Endothelial cell of umbilical vein (primary cell): ENCODE data around the gene TSHZ1. TPM values are rescaled to one million over a fixed set of nuclear protein-coding genes. Genes with fewer than 3 reads are reported as not detected.

Experiments
- BruUV-seq: library from RNA; stranded (reverse); fragments of 400-500 nt; replicated peaks from 2 replicates; lab custom pipeline; 2021; lab: Mats Ljungman, UMichigan
- CTCF ChIA-PET: fragments of 300-600, 350-600 bp; sonication (Branson Sonifier 250); formaldehyde crosslinking; loops from one replicate; lab custom pipeline; 2021; ENCODE audit warnings: antibody characterized with exemption, inconsistent platforms; lab: Charles Lee
- POLR2A ChIA-PET: fragments of 300-600, 350-600 bp; sonication (Branson Sonifier 250); formaldehyde crosslinking; loops from one replicate; lab custom pipeline; 2021; ENCODE audit warnings: antibody characterized with exemption, inconsistent platforms; lab: Charles Lee
- DNase-seq: peaks from one replicate; pipeline ENCODE4 v3.0.0-alpha.2; 2011; ENCODE audit warnings: low read depth, low spot score
- FAIRE-seq: peaks from 2 replicates; lab custom pipeline; 2011; peaks lifted over from hg19 to GRCh38; lab: Jason Lieb, UNC
- H2AFZ ChIP-seq: 2 replicates; pipeline ENCODE4 v1.6.0; 2012; ENCODE audit warnings: low read depth, low read length, control low read depth, inconsistent platforms
- H3K27ac ChIP-seq: 2 replicates; pipeline ENCODE4 v1.5.1; 2011; ENCODE audit warnings: low read depth, mild to moderate bottlenecking, control low read depth, low read length, moderate library complexity; ENCODE audit not compliant: insufficient read depth
- H3K27me3 ChIP-seq, 2 experiments: 2 replicates each; pipeline versions ENCODE4 v1.6.0 to v1.6.1; 2011; ENCODE audit warnings: low read length in 2 of 2, mixed read lengths in 1 of 2; ENCODE audit not compliant: control insufficient read depth in 2 of 2, insufficient read depth in 2 of 2
- H3K36me3 ChIP-seq, 2 experiments: 2 replicates in 1 of 2; 3 replicates in 1 of 2; pipeline ENCODE4 v1.5.1; 2011; ENCODE audit warnings: low read length in 2 of 2, mild to moderate bottlenecking in 1 of 2, moderate library complexity in 1 of 2; ENCODE audit not compliant: control insufficient read depth in 2 of 2, insufficient read depth in 2 of 2; ENCODE audit errors: extremely low read depth in 1 of 2
- H3K4me1 ChIP-seq: 3 replicates; pipeline ENCODE4 v1.5.1; 2011; ENCODE audit warnings: mild to moderate bottlenecking, low read length; ENCODE audit not compliant: control insufficient read depth, insufficient read depth; ENCODE audit errors: extremely low read depth
- H3K4me2 ChIP-seq: 2 replicates; pipeline ENCODE4 v1.6.1; 2011; ENCODE audit warnings: low read length, control low read depth, mixed read lengths; ENCODE audit not compliant: insufficient read depth
- H3K4me3 ChIP-seq, 3 experiments: fragments of 200-600 bp in 1 of 3; sonication (generic), shearing (Covaris generic) in 1 of 3; replicated peaks in 1 of 3; 2 replicates each; pipeline ENCODE4 v1.5.1; 2011 to 2016; ENCODE audit warnings: control low read depth in 3 of 3, low read length in 3 of 3, mild to moderate bottlenecking in 2 of 3, inconsistent platforms in 1 of 3, low read depth in 1 of 3, moderate library complexity in 1 of 3; ENCODE audit not compliant: insufficient read depth in 1 of 3
- H3K79me2 ChIP-seq: 2 replicates; pipeline ENCODE4 v1.6.0; 2012; ENCODE audit warnings: low read length, inconsistent platforms; ENCODE audit not compliant: control insufficient read depth, insufficient read depth
- H3K9ac ChIP-seq: replicated peaks from 2 replicates; pipeline ENCODE3; 2011; ENCODE audit warnings: low read length, control low read depth; ENCODE audit not compliant: insufficient read depth; ENCODE audit errors: extremely low read depth
- H3K9me1 ChIP-seq: replicated peaks from 3 replicates; pipeline ENCODE4 v1.6.0; 2011; ENCODE audit warnings: mild to moderate bottlenecking, low read length; ENCODE audit not compliant: control insufficient read depth, insufficient read depth; ENCODE audit errors: extremely low read depth
- H3K9me3 ChIP-seq: replicated peaks from 2 replicates; pipeline ENCODE4 v1.5.1; 2012; ENCODE audit warnings: low read length, inconsistent platforms; ENCODE audit not compliant: control insufficient read depth, insufficient read depth
- H4K20me1 ChIP-seq: replicated peaks from 2 replicates; pipeline ENCODE3; 2011; ENCODE audit warnings: mild to moderate bottlenecking, low read length; ENCODE audit not compliant: control insufficient read depth, insufficient read depth; ENCODE audit errors: extremely low read depth
- CTCF ChIP-seq, 2 donors: IDR thresholded peaks; 1 replicate in 1 of 2; 2 replicates in 1 of 2; pipeline ENCODE4 v1.5.1; 2011; ENCODE audit warnings: low read length in 2 of 2, mild to moderate bottlenecking in 2 of 2, moderate library complexity in 2 of 2, control low read depth in 1 of 2, inconsistent platforms in 1 of 2, low read depth in 1 of 2; ENCODE audit not compliant: insufficient read depth in 1 of 2; ENCODE audit errors: extremely low read depth in 1 of 2
- EZH2 ChIP-seq: IDR thresholded peaks from 2 replicates; pipeline ENCODE4 v1.6.1; 2012; ENCODE audit warnings: borderline replicate concordance, low read depth, mild to moderate bottlenecking, moderate library complexity, low read length, inconsistent platforms; ENCODE audit not compliant: severe bottlenecking
- FOS ChIP-seq: IDR thresholded peaks from 2 replicates; pipeline ENCODE4 v1.6.1; 2011; ENCODE audit warnings: mild to moderate bottlenecking, low read length, moderate library complexity, borderline replicate concordance; ENCODE audit not compliant: insufficient read depth
- GATA2 ChIP-seq: IDR thresholded peaks from 2 replicates; pipeline ENCODE4 v1.7.0; 2011; ENCODE audit warnings: low read depth, mild to moderate bottlenecking, moderate library complexity, mixed read lengths, low read length; ENCODE audit not compliant: insufficient read length, insufficient read depth
- JUN ChIP-seq: IDR thresholded peaks from 2 replicates; pipeline ENCODE4 v1.6.1; 2011; ENCODE audit warnings: borderline replicate concordance, low read depth; ENCODE audit not compliant: insufficient read length, insufficient read depth
- MAX ChIP-seq: IDR thresholded peaks from 2 replicates; pipeline ENCODE4 v1.6.1; 2011; ENCODE audit not compliant: insufficient read depth, insufficient read length
- MYC ChIP-seq: IDR thresholded peaks from one replicate; pipeline ENCODE4 v1.6.1; 2011; ENCODE audit warnings: mild to moderate bottlenecking, low read depth, low read length
- POLR2A ChIP-seq: IDR thresholded peaks from 2 replicates; pipeline ENCODE4 v1.6.1; 2012; ENCODE audit warnings: low read depth, mild to moderate bottlenecking, control low read depth, low read length
- POLR2AphosphoS5 ChIP-seq: IDR thresholded peaks from 2 replicates; pipeline ENCODE4 v1.6.1; 2012; ENCODE audit warnings: low read depth, mild to moderate bottlenecking, control low read depth, low read length, moderate library complexity; ENCODE audit not compliant: insufficient read depth
- dilution Hi-C: fragments of 300-500 bp; cut with MboI; formaldehyde crosslinking; loops from one replicate; pipeline ENCODE4 v1.15.0; 2019; ENCODE audit warnings: low sequenced_read_pairs; ENCODE audit not compliant: extremely low pct_ligation_motif_present
- intact Hi-C: fragments of 100-400 bp; cut with micrococcal nuclease; formaldehyde crosslinking; loops from one replicate; pipeline ENCODE4 v1.10.0; 2022
- polyA plus RNA-seq, 4 experiments: library from polyadenylated mRNA; depleted of rRNA in 3 of 4; stranded (reverse) in 3 of 4; unstranded in 1 of 4; fragments of >200 nt; gene quantifications; 2 replicates each; pipeline versions ENCODE4 v1.2.1 to v1.2.3, GENCODE V29; 2011 to 2012; ENCODE audit warnings: missing spikeins in 1 of 4
- total RNA-seq: library from RNA; stranded (reverse); gene quantifications from 2 replicates; pipeline ENCODE4 v1.2.3, GENCODE V29; 2021

Gene TSHZ1
- total and polyA plus RNA-seq, 2 donors (not counting 3 experiments of a cell fraction or from before 2014, with no cell fraction given), result 4.2 to 10.2 TPM

DNA sequence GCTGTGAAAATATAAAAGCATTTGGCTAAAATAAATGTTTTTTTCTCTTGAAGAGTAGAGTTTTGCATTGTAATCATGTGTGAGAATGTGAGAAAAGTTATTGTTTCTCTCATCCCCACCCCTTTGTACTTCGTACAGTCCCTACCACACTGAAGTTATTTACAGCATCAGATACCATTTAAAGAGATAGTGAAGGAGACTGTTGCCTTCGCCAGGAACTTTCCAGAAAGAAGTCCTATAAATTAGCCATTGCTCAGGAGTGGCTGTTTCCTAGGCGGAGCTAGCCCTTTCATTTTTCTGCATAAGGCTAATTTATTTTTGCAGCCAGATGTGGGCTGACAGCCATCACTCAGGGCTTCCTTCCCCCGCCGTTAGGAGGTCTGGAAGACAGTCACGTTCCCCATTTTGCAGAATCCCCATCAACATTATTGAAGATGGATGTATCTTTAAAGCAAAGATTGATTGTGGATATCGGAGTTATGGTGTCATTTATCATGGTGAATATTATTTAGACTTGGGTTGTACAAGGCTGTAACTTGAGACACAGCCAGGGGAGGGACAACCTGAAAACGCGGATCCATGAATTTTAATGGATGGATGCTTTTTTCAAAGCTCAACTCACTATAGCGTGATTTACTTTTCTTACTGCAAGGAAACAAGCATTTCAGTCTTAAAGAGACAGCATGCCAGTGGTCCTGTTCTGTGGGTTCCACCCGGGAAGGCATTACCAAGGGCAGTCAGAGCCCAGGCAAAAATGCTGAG is 17.1 kb downstream of the TSHZ1 start:
- Histone ChIP-seq H3K9ac (no peak overlapping the region), H3K36me3 (peaks cover 0 to 3% of the 10 kb centered on the region in 2 experiments), H3K4me3 (no peak overlapping the region), H3K4me1 (peaks cover 47% of the 10 kb centered on the region), H3K79me2 (peaks cover 16% of the 10 kb centered on the region), H3K9me3 (no peaks in the 10 kb centered on the region), H3K27me3 (no peaks in the 10 kb centered on the region), H3K9me1 (no peaks in the 10 kb centered on the region), H2AFZ (no peak overlapping the region), H4K20me1 (no peaks in the 10 kb centered on the region), H3K27ac (no peak overlapping the region), H3K4me2 (no peak overlapping the region)
- ChIA-PET CTCF (no interaction called here), POLR2A (no interaction called here)
- intact Hi-C loops (loop anchor here (1.0 kb wide), 1 partner anchor 142 kb away; no protein-coding TSS in a partner anchor), dilution Hi-C loops (no loop called here)
- FAIRE-seq (peak; percentile 24), DNase-seq (no peak)
- BruUV-seq, result no TSS peak
- TF ChIP-seq POLR2A (no peak), JUN (no peak), POLR2AphosphoS5 (no peak), MAX (no peak), MYC (no peak), FOS (no peak), EZH2 (no peak), GATA2 (no peak), CTCF (IDR thresholded peaks at IDR 0.05; ENCODE audit: extremely low read depth in 1 of 2, insufficient read depth in 1 of 2, low read depth in 1 of 2, low read length in 2 of 2) (no peak)
